Tibial artery (tissue), 4 donors: Measurements from ENCODE around the gene TCF21.
A peak's percentile ranks its signal among the peaks of the same experiment; 100 is the strongest.

Experiments used
- DNase-seq, 2 donors: peaks; one replicate each; pipeline ENCODE4 v3.0.0-alpha.2; 2019
- H3K27ac ChIP-seq, 2 donors: fragments of 200-600 bp; sonication (generic) in 1 of 2; 1 replicate in 1 of 2; 2 replicates in 1 of 2; pipeline ENCODE4 v1.5.1; 2018 to 2019; ENCODE audit warnings: mild to moderate bottlenecking in 1 of 2
- H3K27me3 ChIP-seq, 2 donors: fragments of 200-600 bp; sonication (generic) in 1 of 2; one replicate each; pipeline versions ENCODE4 v1.5.1 to v1.6.0; 2016 to 2019
- H3K36me3 ChIP-seq, 3 donors: fragments of 200-600 bp; sonication (generic) in 2 of 3; one replicate each; pipeline ENCODE4 v1.5.1; 2016 to 2019; ENCODE audit warnings: mild to moderate bottlenecking in 2 of 3
- H3K4me1 ChIP-seq, 4 donors: fragments of 200-600 bp; sonication (generic) in 2 of 4; 1 replicate in 3 of 4; 2 replicates in 1 of 4; pipeline ENCODE4 v1.5.1; 2016 to 2019
- H3K4me3 ChIP-seq, 2 donors: fragments of 200-600 bp; sonication (generic) in 1 of 2; 1 replicate in 1 of 2; 2 replicates in 1 of 2; pipeline ENCODE4 v1.5.1; 2018 to 2019; ENCODE audit warnings: mild to moderate bottlenecking in 2 of 2
- H3K9me3 ChIP-seq, 3 donors: fragments of 200-600 bp; sonication (generic) in 1 of 3; one replicate each; pipeline ENCODE4 v1.5.1; 2016 to 2019
- intact Hi-C: fragments of 100-400 bp; cut with DNase I; formaldehyde crosslinking; loops from one replicate; pipeline ENCODE4 v1.15.0; 2023; ENCODE audit warnings: low total_unique reads
- TF ChIP-seq, protein P1 (sequence below), 2 experiments: fragments of 200-600 bp in 1 of 2; fragments of 450-650 bp in 1 of 2; IDR thresholded peaks; one replicate each; pipeline ENCODE4 v1.5.1; 2017 to 2019; ENCODE audit warnings: antibody characterized with exemption in 2 of 2, mild to moderate bottlenecking in 1 of 2, moderate library complexity in 1 of 2

TCF21 gene

GRCh38 chr6:133899556-133899955 lies 10.6 kb downstream of the TCF21 start:
- no peak for DNase-seq
- Histone ChIP-seq H3K27ac (no peak overlapping the region), H3K36me3 (no peaks in the 10 kb centered on the region), H3K27me3 (peaks cover 0 to 39% of the 10 kb centered on the region in 2 donors), H3K4me3 (no peak overlapping the region), H3K9me3 (no peaks in the 10 kb centered on the region), H3K4me1 (peaks cover 0 to 17% (median 8%) of the 10 kb centered on the region in 4 donors)
- TF ChIP-seq, protein P1, sequence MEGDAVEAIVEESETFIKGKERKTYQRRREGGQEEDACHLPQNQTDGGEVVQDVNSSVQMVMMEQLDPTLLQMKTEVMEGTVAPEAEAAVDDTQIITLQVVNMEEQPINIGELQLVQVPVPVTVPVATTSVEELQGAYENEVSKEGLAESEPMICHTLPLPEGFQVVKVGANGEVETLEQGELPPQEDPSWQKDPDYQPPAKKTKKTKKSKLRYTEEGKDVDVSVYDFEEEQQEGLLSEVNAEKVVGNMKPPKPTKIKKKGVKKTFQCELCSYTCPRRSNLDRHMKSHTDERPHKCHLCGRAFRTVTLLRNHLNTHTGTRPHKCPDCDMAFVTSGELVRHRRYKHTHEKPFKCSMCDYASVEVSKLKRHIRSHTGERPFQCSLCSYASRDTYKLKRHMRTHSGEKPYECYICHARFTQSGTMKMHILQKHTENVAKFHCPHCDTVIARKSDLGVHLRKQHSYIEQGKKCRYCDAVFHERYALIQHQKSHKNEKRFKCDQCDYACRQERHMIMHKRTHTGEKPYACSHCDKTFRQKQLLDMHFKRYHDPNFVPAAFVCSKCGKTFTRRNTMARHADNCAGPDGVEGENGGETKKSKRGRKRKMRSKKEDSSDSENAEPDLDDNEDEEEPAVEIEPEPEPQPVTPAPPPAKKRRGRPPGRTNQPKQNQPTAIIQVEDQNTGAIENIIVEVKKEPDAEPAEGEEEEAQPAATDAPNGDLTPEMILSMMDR (IDR thresholded peaks at IDR 0.05) = no peak
- intact Hi-C loops = no loop called here

GRCh38 chr6:133903855-133904254 lies 14.9 kb downstream of the TCF21 start:
- Histone ChIP-seq H3K9me3 (no peaks in the 10 kb centered on the region), H3K36me3 (no peaks in the 10 kb centered on the region), H3K4me3 (no peak overlapping the region), H3K4me1 (no peaks in the 10 kb centered on the region), H3K27ac (no peak overlapping the region), H3K27me3 (peaks cover 0 to 10% of the 10 kb centered on the region in 2 donors)
- TF ChIP-seq, protein P1 (IDR thresholded peaks at IDR 0.05) = no peak
- DNase-seq = no peak
- intact Hi-C loops = no loop called here

DNA sequence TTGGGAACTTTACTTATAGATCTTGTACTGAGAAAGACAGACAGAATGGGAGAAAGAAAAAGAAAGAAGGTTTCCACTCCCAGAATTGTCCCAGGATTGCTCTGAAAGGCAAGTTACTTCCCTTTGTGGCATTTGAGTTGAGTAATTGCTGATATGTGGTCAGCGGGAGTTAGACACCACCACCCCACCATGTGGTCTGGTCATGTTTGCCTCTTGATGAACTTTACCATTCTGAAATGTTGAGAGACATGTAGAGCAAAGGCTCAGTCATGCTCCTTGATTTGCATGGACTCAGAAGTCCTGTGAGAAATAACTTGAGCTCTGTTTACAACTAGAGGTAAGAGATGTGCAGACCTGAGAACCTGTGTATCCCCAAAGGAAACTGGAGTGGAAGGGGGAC lies 17.1 kb downstream of the TCF21 start:
- Histone ChIP-seq H3K27ac (no peak overlapping the region), H3K4me1 (no peaks in the 10 kb centered on the region), H3K27me3 (peaks cover 0 to 7% of the 10 kb centered on the region in 2 donors), H3K4me3 (no peak overlapping the region), H3K36me3 (no peaks in the 10 kb centered on the region), H3K9me3 (no peaks in the 10 kb centered on the region)
- TF ChIP-seq, protein P1 (IDR thresholded peaks at IDR 0.05) = no peak
- intact Hi-C loops = no loop called here
- no peak for DNase-seq

GRCh38 chr6:133916650-133917151 lies 27.8 kb downstream of the TCF21 start:
- intact Hi-C loops = no loop called here
- Histone ChIP-seq H3K27ac (no peak overlapping the region), H3K27me3 (no peaks in the 10 kb centered on the region), H3K4me1 (no peaks in the 10 kb centered on the region), H3K36me3 (no peaks in the 10 kb centered on the region), H3K4me3 (no peak overlapping the region), H3K9me3 (no peaks in the 10 kb centered on the region)
- TF ChIP-seq, protein P1 (IDR thresholded peaks at IDR 0.05) = peak; percentile 85
- peak; percentile 87 to 91 for DNase-seq

DNA sequence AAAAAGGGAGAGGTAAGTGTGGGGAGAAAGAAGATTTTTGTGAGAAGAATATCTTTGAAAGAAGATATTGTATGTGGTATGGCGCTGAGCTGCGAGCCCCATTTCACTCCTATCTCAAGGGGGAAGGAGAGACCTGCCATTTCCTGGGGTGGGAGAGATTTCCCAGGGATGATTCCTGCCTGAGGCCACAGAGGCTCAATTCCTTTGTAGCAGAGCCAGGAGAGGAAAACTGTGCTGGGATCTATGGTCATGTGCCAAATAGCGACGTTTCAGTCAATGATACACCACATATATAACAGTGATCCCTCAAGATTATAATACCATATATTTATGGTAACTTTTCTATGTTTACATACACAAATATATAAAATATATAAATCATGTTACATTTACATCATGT lies 28.9 kb downstream of the TCF21 start:
- TF ChIP-seq, protein P1 (IDR thresholded peaks at IDR 0.05) = no peak
- intact Hi-C loops = loop anchor here (2.0 kb wide), 1 partner anchor 349 kb away; no protein-coding TSS in a partner anchor
- H3K27ac ChIP-seq = no peak overlapping the region
- no peaks in the 10 kb centered on the region for H3K4me1 ChIP-seq
- no peaks in the 10 kb centered on the region for H3K9me3 ChIP-seq
- DNase-seq = no peak
- peaks cover 0 to 3% of the 10 kb centered on the region in 2 donors for H3K27me3 ChIP-seq
- H3K4me3 ChIP-seq = no peak overlapping the region
- H3K36me3 ChIP-seq = no peaks in the 10 kb centered on the region
